ENCODE results near the gene MYO3B. TPM values are rescaled to one million over a fixed set of nuclear protein-coding genes. Genes with fewer than 3 reads are reported as not detected.
A peak's percentile ranks its signal among the peaks of the same experiment; 100 is the strongest.

The MYO3B gene
- total RNA-seq, 1 experiment from 2014 or later = not detected

- CTCF ChIA-PET = no interaction called here
- no peak overlapping the region for H3K27ac Mint-ChIP-seq (ENCODE audit: low read depth, unreplicated experiment)
Observed at GRCh38 chr2:170148161-170148560, 29.8 kb upstream of the MYO3B start.

GRCh38 chr2:170152421-170152820 is 25.5 kb upstream of the MYO3B start:
- CTCF ChIA-PET = no interaction called here
- POLR2A ChIA-PET = no interaction called here
- Mint-ChIP-seq H3K27ac (ENCODE audit: low read depth, unreplicated experiment) (no peak overlapping the region), H3K4me3 (ENCODE audit: unreplicated experiment) (no peak overlapping the region), H3K36me3 (ENCODE audit: insufficient read depth, unreplicated experiment) (no peaks in the 10 kb centered on the region), H3K27me3 (ENCODE audit: insufficient read depth, unreplicated experiment) (no peaks in the 10 kb centered on the region), H3K9me3 (ENCODE audit: unreplicated experiment) (no peaks in the 10 kb centered on the region), H3K4me1 (ENCODE audit: insufficient read depth, unreplicated experiment) (no peaks in the 10 kb centered on the region)
- no peak for TF ChIP-seq CTCF (IDR thresholded peaks at IDR 0.05; ENCODE audit: unreplicated experiment)
- intact Hi-C loops (cut with micrococcal nuclease) = no loop called here
- no peak for DNase-seq (ENCODE audit: unreplicated experiment)
- BruUV-seq (replicated peaks) = no TSS peak

More at GRCh38 chr2:170148161-170148560, 29.8 kb upstream of the MYO3B start:
- Mint-ChIP-seq H3K9me3 (ENCODE audit: unreplicated experiment) (no peaks in the 10 kb centered on the region), H3K36me3 (ENCODE audit: insufficient read depth, unreplicated experiment) (no peaks in the 10 kb centered on the region), H3K4me1 (ENCODE audit: insufficient read depth, unreplicated experiment) (no peaks in the 10 kb centered on the region), H3K4me3 (ENCODE audit: unreplicated experiment) (no peak overlapping the region), H3K27me3 (ENCODE audit: insufficient read depth, unreplicated experiment) (no peaks in the 10 kb centered on the region)
- BruUV-seq (replicated peaks) = no TSS peak
- intact Hi-C loops (cut with micrococcal nuclease) = no loop called here
- TF ChIP-seq CTCF (IDR thresholded peaks at IDR 0.05; ENCODE audit: unreplicated experiment) = no peak
- POLR2A ChIA-PET = interaction anchor here (1.3 kb wide), 1 partner anchor 14 kb away, joined by 4 read pairs; no protein-coding TSS in a partner anchor
- peak; percentile 15 for DNase-seq (ENCODE audit: unreplicated experiment)

GRCh38 chr2:170155022-170155722 is 22.8 kb upstream of the MYO3B start:
- no peaks in the 10 kb centered on the region for H3K9me3 Mint-ChIP-seq (ENCODE audit: unreplicated experiment)
- no TSS peak for BruUV-seq (replicated peaks)
- ChIA-PET POLR2A (interaction anchor here (0.9 kb wide), 1 partner anchor 34 kb away, joined by 3 read pairs; no protein-coding TSS in a partner anchor), CTCF (interaction anchor here (0.6 kb wide), 4 partner anchors 29 to 718 kb away, joined by 3 to 4 read pairs (median 3); no protein-coding TSS in a partner anchor)
- no peaks in the 10 kb centered on the region for H3K27me3 Mint-ChIP-seq (ENCODE audit: insufficient read depth, unreplicated experiment)
- no peak for DNase-seq (ENCODE audit: unreplicated experiment)
- H3K36me3 Mint-ChIP-seq (ENCODE audit: insufficient read depth, unreplicated experiment) = no peaks in the 10 kb centered on the region
- H3K4me3 Mint-ChIP-seq (ENCODE audit: unreplicated experiment) = no peak overlapping the region
- intact Hi-C loops (cut with micrococcal nuclease) = no loop called here
- no peak for TF ChIP-seq CTCF (IDR thresholded peaks at IDR 0.05; ENCODE audit: unreplicated experiment)
- H3K27ac Mint-ChIP-seq (ENCODE audit: low read depth, unreplicated experiment) = no peak overlapping the region
- H3K4me1 Mint-ChIP-seq (ENCODE audit: insufficient read depth, unreplicated experiment) = no peaks in the 10 kb centered on the region

GRCh38 chr2:170155723-170156253 is 22.2 kb upstream of the MYO3B start:
- no peak overlapping the region for H3K4me3 Mint-ChIP-seq (ENCODE audit: unreplicated experiment)

More at GRCh38 chr2:170155723-170156253, 22.2 kb upstream of the MYO3B start:
- no peaks in the 10 kb centered on the region for H3K9me3 Mint-ChIP-seq (ENCODE audit: unreplicated experiment)
- H3K27ac Mint-ChIP-seq (ENCODE audit: low read depth, unreplicated experiment) = no peak overlapping the region
- POLR2A ChIA-PET = interaction anchor here (0.9 kb wide), 1 partner anchor 34 kb away, joined by 3 read pairs; no protein-coding TSS in a partner anchor
- no peak for DNase-seq (ENCODE audit: unreplicated experiment)
- no TSS peak for BruUV-seq (replicated peaks)
- H3K4me1 Mint-ChIP-seq (ENCODE audit: insufficient read depth, unreplicated experiment) = no peaks in the 10 kb centered on the region
- CTCF ChIA-PET = interaction anchor here (0.6 kb wide), 4 partner anchors 213 to 776 kb away, joined by 3 to 4 read pairs (median 4); no protein-coding TSS in a partner anchor
- intact Hi-C loops (cut with micrococcal nuclease) = no loop called here
- TF ChIP-seq CTCF (IDR thresholded peaks at IDR 0.05; ENCODE audit: unreplicated experiment) = no peak
- no peaks in the 10 kb centered on the region for H3K27me3 Mint-ChIP-seq (ENCODE audit: insufficient read depth, unreplicated experiment)
- no peaks in the 10 kb centered on the region for H3K36me3 Mint-ChIP-seq (ENCODE audit: insufficient read depth, unreplicated experiment)
